ENCODE measurements around the gene SPATA17.

SPATA17 gene

DNA sequence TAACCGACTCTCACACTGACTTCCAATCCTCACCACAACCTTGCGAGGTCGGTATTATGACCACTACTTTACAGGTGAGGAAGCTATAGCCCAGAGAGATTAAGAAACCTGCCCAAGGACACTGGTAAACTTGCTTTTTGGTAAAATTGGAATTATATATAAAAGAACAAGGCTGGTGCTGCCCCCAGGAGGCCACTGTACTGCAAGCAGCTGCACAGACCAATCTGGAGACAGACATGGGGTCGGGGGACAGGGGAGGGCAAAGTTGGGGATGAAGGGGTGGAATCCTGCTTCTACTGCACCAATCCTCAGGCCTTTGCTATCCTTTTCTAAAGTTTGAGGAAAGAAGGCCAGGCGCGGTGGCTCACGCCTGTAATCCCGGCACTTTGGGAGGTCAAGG is 280.8 kb downstream of the SPATA17 start:
- DNase-seq (ENCODE audit: low read depth in 1 of 2, low spot score in 1 of 2): no peak

DNA sequence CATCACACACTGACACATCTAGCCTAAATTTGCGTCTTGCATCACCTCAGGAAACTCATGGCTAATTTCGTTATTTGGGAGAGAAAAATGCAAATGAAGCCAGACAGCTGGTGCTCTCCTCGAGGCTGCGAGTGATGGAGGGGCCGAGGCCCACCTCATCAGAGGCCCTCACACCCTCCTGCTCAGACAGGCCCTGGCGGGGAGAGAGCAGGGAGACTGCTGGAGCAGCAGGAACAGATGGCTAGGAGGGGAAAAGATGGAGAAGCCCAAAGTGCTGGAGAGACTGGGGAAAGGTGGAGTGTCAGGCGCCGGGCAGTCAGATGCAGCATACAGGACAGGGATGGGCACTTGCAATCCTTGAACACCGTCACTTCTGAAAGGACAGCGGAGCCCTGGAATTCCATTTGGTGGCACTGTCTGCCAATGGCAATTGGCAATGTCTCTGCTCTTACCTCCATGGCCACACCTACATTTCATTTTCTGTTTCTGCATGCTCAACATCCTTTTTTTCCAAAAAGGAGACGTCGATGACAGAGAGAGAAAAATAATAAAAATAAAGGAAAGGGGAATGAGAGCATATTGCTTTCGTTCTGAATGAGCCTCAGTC is 286.2 kb downstream of the SPATA17 start:
- no peak for DNase-seq (ENCODE audit: low read depth in 1 of 2, low spot score in 1 of 2)

DNA sequence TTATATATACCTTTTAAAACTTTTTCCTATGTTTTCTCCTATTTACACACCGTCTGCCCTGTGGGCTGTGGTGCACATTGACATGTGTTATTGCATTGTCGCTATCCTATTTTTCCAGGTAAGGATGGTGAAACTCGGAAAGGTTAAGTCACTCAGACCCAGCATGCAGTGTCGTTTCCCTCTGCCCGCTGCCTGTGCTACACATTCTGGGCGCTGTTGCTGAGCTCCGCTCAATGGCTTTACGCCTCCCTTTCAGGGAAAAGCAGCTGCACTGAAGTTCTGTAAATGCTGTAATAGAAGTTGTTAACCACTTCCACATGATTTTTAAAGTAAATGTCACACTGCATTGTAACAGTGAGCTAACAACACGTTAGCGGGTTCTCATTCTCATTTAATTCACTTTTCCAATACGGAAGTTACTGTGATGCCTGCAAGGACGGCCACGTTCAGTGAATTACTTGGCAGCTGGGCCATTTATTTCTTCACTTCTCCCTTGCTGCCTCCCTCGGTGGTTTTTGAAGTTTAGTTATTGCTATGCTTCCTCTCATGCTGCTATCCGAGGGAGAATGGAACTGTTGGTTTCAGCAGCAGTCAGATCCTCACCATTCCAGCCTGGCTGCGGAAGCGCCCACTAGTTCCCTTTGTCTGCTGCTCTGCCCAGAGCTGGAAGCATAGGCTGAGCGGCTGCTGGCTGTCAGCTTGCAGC is 288.7 kb downstream of the SPATA17 start:
- no peak for DNase-seq (ENCODE audit: low read depth in 1 of 2, low spot score in 1 of 2)

All from activated CD4-positive, alpha-beta T cell treated with anti-CD3 and anti-CD28 coated beads, Interleukin-2, amount 50 U/mL, for 24 hours (primary cell).